ENCODE data around the gene EP300. TPM values are rescaled to one million over a fixed set of nuclear protein-coding genes. Genes with fewer than 3 reads are reported as not detected.
"Not testable (repeated sequence)": the region's sequence is repeated elsewhere in the genome, so short reads cannot be mapped to it uniquely, and the experiment has no call there.

The EP300 gene
- total and polyA plus RNA-seq, 2 experiments from 2014 or later: 28.8 to 53.8 TPM

DNA sequence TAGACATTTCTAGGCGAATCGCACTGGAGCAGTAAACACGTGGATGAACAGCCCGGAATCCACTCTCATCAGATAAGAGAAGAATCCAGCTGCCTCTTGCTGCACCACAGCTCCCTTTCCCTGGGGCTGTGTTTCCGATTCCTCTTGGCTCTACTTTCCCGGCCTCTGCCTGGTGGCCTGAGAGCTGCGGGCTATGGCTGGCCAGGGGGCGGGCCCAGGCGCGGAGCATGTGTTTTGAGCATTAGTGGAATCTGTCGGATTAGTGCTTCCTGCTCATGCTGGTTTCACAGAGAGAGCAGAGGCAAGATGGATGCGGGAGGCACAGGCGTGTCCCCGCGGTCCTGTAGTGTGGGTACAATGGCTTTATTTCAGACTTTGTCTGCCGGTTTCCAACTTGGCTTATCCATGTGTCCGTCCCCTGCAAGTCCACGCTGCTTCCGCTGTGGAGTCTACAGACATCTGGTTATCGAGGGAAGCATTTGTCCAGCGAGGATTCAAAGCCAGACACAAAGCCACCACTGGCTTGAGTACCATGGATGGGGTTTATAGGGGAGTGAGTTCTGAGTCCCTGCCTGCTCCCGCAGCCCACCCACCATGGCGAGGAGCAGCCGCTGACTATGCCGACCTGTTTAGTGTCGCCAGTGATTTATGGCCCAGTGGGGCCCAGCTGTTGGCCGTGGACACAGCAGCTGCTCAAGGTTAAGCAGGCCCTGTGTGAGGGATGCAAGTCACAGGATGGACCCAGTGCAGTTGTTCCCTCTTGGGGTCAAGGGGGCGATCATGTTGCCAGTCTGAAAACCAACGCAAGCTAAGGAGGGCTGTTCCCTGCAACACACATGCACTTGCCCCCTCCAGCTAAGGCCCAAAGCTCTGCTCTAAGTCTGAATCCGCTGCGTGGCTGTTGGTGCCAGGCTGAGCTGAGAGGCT lies 43.3 kb upstream of the EP300 start:
- no peaks in the 10 kb centered on the region for H3K9me3 ChIP-seq (ENCODE audit: low read depth)
- peak overlapping the region; percentile 70 for H3K4me2 ChIP-seq
- H4K20me1 ChIP-seq (ENCODE audit: insufficient read depth, poor library complexity, severe bottlenecking): no peaks in the 10 kb centered on the region
- DNase-seq (ENCODE audit: low spot score): peak; percentile 83
- no peaks in the 10 kb centered on the region for H3K36me3 ChIP-seq (replicated peaks; ENCODE audit: insufficient read depth, low read depth)
- H3K27ac ChIP-seq: peak overlapping the region; percentile 78
- peak overlapping the region; percentile 62 for H2AFZ ChIP-seq
- TF ChIP-seq EZH2 (IDR thresholded peaks at IDR 0.05; ENCODE audit: borderline replicate concordance) (no peak), EZH2phosphoT487 (IDR thresholded peaks at IDR 0.05; ENCODE audit: low read depth, severe bottlenecking, unreplicated experiment) (no peak)
- WGBS (ENCODE audit: low lambda C conversion rate, missing lambda C conversion rate): 30% methylated on average over 30 of the region's 31 CpGs
- H3K9me2 ChIP-seq (replicated peaks; ENCODE audit: insufficient read depth): no peaks in the 10 kb centered on the region
- no peaks in the 10 kb centered on the region for H3K27me3 ChIP-seq
- no peak overlapping the region for H3K4me3 ChIP-seq
- H3K79me2 ChIP-seq: no peaks in the 10 kb centered on the region
- H3K4me1 ChIP-seq (ENCODE audit: insufficient read depth): peaks cover 18% of the 10 kb centered on the region

DNA sequence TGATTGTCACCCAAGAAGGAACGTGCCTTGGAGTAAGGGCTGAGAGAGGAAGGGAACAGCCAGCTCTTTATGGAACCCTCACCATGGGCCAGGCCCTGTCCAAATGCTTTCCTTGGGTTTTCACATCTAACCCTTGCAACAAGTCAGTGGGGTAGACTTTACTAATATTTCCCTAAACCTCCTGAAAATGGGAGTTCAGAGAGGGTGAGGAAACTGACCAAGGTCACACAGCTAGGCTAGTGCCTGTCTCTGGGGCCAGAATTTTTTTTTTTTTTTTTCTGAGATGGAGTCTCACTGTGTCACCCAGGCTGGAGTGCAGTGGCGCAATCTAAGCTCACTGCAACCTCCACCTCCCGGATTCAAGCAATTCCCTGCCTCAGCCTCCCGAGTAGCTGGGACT lies 42.6 kb upstream of the EP300 start:
- DNase-seq (ENCODE audit: low spot score); H3K9me3 ChIP-seq (ENCODE audit: low read depth); H3K4me3 ChIP-seq; H3K36me3 ChIP-seq (replicated peaks; ENCODE audit: insufficient read depth, low read depth); H3K27me3 ChIP-seq; H3K79me2 ChIP-seq; H4K20me1 ChIP-seq (ENCODE audit: insufficient read depth, poor library complexity, severe bottlenecking); H3K9me2 ChIP-seq (replicated peaks; ENCODE audit: insufficient read depth): not testable (repeated sequence)
- Histone ChIP-seq H3K4me1 (ENCODE audit: insufficient read depth) (peaks cover 18% of the 10 kb centered on the region), H2AFZ (peak overlapping the region; percentile 62), H3K4me2 (peak overlapping the region; percentile 70), H3K27ac (peak overlapping the region; percentile 78)
- WGBS (ENCODE audit: low lambda C conversion rate, missing lambda C conversion rate): 91% methylated on average over 4 of the region's 4 CpGs

DNA sequence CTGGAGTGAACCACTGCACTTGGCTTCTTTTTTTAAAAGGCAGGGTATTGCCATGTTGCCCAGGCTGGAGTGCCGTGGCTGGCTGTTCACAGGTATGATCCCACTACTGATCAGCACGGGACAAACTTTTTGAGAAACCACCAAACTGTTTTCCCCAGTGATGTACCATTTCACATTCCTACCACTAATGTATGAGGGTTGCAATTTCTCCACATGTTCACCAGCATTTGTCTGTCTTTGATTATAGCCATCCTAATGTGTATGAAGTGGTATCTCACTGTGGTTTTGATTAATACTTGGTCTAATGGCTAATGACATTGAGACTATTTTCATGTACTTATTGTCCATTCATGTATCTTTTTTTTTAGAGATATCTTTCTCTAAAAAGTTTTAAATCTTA lies 41.5 kb upstream of the EP300 start:
- peaks cover 18% of the 10 kb centered on the region for H3K4me1 ChIP-seq (ENCODE audit: insufficient read depth)
- H2AFZ ChIP-seq: no peak overlapping the region
- H3K9me2 ChIP-seq (replicated peaks; ENCODE audit: insufficient read depth): no peaks in the 10 kb centered on the region
- TF ChIP-seq EZH2 (IDR thresholded peaks at IDR 0.05; ENCODE audit: borderline replicate concordance): no peak
- TF ChIP-seq, protein P1, sequence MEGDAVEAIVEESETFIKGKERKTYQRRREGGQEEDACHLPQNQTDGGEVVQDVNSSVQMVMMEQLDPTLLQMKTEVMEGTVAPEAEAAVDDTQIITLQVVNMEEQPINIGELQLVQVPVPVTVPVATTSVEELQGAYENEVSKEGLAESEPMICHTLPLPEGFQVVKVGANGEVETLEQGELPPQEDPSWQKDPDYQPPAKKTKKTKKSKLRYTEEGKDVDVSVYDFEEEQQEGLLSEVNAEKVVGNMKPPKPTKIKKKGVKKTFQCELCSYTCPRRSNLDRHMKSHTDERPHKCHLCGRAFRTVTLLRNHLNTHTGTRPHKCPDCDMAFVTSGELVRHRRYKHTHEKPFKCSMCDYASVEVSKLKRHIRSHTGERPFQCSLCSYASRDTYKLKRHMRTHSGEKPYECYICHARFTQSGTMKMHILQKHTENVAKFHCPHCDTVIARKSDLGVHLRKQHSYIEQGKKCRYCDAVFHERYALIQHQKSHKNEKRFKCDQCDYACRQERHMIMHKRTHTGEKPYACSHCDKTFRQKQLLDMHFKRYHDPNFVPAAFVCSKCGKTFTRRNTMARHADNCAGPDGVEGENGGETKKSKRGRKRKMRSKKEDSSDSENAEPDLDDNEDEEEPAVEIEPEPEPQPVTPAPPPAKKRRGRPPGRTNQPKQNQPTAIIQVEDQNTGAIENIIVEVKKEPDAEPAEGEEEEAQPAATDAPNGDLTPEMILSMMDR (IDR thresholded peaks at IDR 0.05; ENCODE audit: poor library complexity): no peak
- no peak for TF ChIP-seq EZH2phosphoT487 (IDR thresholded peaks at IDR 0.05; ENCODE audit: low read depth, severe bottlenecking, unreplicated experiment)
- H3K9me3 ChIP-seq (ENCODE audit: low read depth): no peaks in the 10 kb centered on the region
- no peak overlapping the region for H3K4me3 ChIP-seq
- no peaks in the 10 kb centered on the region for H3K36me3 ChIP-seq (replicated peaks; ENCODE audit: insufficient read depth, low read depth)
- no peak overlapping the region for H3K27ac ChIP-seq
- DNase-seq (ENCODE audit: low spot score): no peak
- no peaks in the 10 kb centered on the region for H3K27me3 ChIP-seq
- H4K20me1 ChIP-seq (ENCODE audit: insufficient read depth, poor library complexity, severe bottlenecking): no peaks in the 10 kb centered on the region
- no peaks in the 10 kb centered on the region for H3K79me2 ChIP-seq
- 89% methylated on average over 2 of the region's 2 CpGs for WGBS (ENCODE audit: low lambda C conversion rate, missing lambda C conversion rate)
- no peak overlapping the region for H3K4me2 ChIP-seq

DNA sequence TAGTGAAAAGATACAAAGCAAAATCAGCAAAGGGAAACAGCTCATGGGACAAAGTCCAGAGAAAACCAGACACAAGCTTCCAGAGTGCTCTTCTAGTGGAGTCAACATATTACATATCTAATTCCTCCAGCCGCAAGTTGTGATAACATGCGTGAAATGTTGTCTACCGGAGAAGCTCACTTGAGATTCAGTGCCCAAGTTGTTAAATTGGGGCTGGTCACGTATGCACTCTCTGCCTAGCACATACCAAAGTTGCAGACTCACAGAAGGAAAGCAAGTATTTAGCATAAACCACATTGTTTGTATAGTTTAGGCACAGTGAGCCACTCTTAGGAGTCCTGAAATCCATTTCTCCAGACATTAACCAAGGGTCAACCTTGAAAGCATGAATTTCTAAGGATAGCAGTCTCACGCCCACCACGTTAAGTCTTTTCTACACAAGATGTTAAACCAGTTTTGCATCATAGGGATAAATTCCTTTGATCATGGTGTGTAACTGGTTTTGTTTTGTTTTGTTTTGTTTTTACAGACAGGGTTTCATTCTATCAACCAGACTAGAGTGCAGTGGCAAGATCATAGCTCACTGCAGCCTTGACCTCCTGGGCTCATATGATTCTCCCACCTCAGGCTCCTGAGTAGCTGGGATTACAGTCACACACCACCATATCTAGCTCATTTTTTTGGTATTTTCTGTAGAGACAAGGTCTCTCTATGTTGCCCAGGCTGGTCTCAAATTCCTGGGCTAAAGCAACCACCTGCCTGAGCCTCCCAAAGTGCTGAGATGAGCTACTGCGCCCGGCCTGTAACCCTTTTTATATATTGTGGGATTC lies 39.5 kb upstream of the EP300 start:
- peak overlapping the region; percentile 52 for H3K4me2 ChIP-seq
- H3K27me3 ChIP-seq: no peaks in the 10 kb centered on the region
- no peaks in the 10 kb centered on the region for H3K9me3 ChIP-seq (ENCODE audit: low read depth)
- no peaks in the 10 kb centered on the region for H3K9me2 ChIP-seq (replicated peaks; ENCODE audit: insufficient read depth)
- no peaks in the 10 kb centered on the region for H3K36me3 ChIP-seq (replicated peaks; ENCODE audit: insufficient read depth, low read depth)
- no peak overlapping the region for H3K4me3 ChIP-seq
- no peaks in the 10 kb centered on the region for H3K79me2 ChIP-seq
- peak; percentile 57 for DNase-seq (ENCODE audit: low spot score)
- no peak for TF ChIP-seq EZH2 (IDR thresholded peaks at IDR 0.05; ENCODE audit: borderline replicate concordance)
- TF ChIP-seq EZH2phosphoT487 (IDR thresholded peaks at IDR 0.05; ENCODE audit: low read depth, severe bottlenecking, unreplicated experiment): no peak
- TF ChIP-seq, protein P1 (IDR thresholded peaks at IDR 0.05; ENCODE audit: poor library complexity): no peak
- H2AFZ ChIP-seq: no peak overlapping the region
- peak overlapping the region; percentile 66 for H3K27ac ChIP-seq
- H4K20me1 ChIP-seq (ENCODE audit: insufficient read depth, poor library complexity, severe bottlenecking): no peaks in the 10 kb centered on the region
- H3K4me1 ChIP-seq (ENCODE audit: insufficient read depth): peaks cover 18% of the 10 kb centered on the region
- WGBS (ENCODE audit: low lambda C conversion rate, missing lambda C conversion rate): 53% methylated on average over 8 of the region's 8 CpGs

Data from hepatocyte (in vitro differentiated cells).